Ascending aorta (tissue), 2 donors: ENCODE results near the gene SS18L1. TPM values are rescaled to one million over a fixed set of nuclear protein-coding genes. Genes with fewer than 3 reads are reported as not detected.
A peak's percentile ranks its signal among the peaks of the same experiment; 100 is the strongest.

Experiments used
- DNase-seq, 2 donors: peaks; one replicate each; pipeline ENCODE4 v3.0.0-alpha.2; 2019; ENCODE audit warnings: low spot score in 2 of 2
- H3K27ac ChIP-seq, 2 donors: fragments of 200-600 bp; sonication (generic); one replicate each; pipeline ENCODE4 v1.5.1; 2016 to 2017; ENCODE audit warnings: mild to moderate bottlenecking in 1 of 2
- H3K27me3 ChIP-seq: fragments of 200-600 bp; sonication (generic); one replicate; pipeline ENCODE4 v1.5.1; 2017
- H3K36me3 ChIP-seq, 2 donors: fragments of 200-600 bp; sonication (generic); one replicate each; pipeline ENCODE4 v1.5.1; 2016
- H3K4me1 ChIP-seq, 2 donors: fragments of 200-600 bp; sonication (generic); one replicate each; pipeline ENCODE4 v1.5.1; 2016 to 2017; ENCODE audit warnings: mild to moderate bottlenecking in 1 of 2
- H3K4me3 ChIP-seq, 2 donors: fragments of 200-600 bp; sonication (generic); one replicate each; pipeline ENCODE4 v1.5.1; 2016 to 2017; ENCODE audit warnings: mild to moderate bottlenecking in 1 of 2
- H3K9me3 ChIP-seq, 2 donors: fragments of 200-600 bp; sonication (generic); one replicate each; pipeline ENCODE4 v1.5.1; 2016
- intact Hi-C: fragments of 100-400 bp; cut with DNase I; formaldehyde crosslinking; loops from one replicate; pipeline ENCODE4 v1.15.1; 2023
- total RNA-seq: library from RNA; depleted of rRNA; stranded (reverse); fragments of >200 nt; gene quantifications from one replicate; pipeline ENCODE4 v1.1.0, GENCODE V29; 2016
- TF ChIP-seq, protein P1 (sequence below), 3 experiments: fragments of 200-600 bp in 2 of 3; fragments of 450-650 bp in 1 of 3; sonication (generic) in 2 of 3; IDR thresholded peaks; one replicate each; pipeline ENCODE4 v1.5.1; 2016 to 2019; ENCODE audit warnings: antibody characterized with exemption in 3 of 3, mild to moderate bottlenecking in 1 of 3, moderate library complexity in 1 of 3

Gene SS18L1
- total RNA-seq, 1 donor from 2014 or later: 39.8 TPM

DNA sequence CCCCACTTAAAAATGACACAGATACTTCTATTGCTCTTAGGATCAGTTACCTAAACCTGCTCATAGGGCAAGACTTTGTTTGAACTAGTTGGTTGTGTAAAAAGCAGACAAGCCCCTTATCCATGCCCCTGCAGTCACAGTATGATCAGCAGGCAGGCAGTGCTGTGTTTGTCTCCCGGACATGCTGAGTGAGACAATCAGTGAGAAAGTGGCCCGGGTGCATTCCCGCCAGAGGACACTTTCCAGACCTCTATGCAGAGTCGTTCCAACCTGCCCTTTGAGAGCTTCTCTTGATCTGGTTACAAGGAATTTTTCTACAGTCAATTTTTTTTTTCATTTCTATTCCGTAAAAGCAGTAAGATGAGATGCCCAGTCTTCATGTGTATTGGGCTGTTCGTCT is 15.1 kb upstream of the SS18L1 start:
- no peak for DNase-seq
- Histone ChIP-seq H3K4me3 (no peak overlapping the region), H3K4me1 (peaks cover 0 to 8% of the 10 kb centered on the region in 2 donors), H3K27ac (no peak overlapping the region), H3K27me3 (no peaks in the 10 kb centered on the region), H3K9me3 (no peaks in the 10 kb centered on the region), H3K36me3 (peaks cover 63 to 83% of the 10 kb centered on the region in 2 donors)
- TF ChIP-seq, protein P1, sequence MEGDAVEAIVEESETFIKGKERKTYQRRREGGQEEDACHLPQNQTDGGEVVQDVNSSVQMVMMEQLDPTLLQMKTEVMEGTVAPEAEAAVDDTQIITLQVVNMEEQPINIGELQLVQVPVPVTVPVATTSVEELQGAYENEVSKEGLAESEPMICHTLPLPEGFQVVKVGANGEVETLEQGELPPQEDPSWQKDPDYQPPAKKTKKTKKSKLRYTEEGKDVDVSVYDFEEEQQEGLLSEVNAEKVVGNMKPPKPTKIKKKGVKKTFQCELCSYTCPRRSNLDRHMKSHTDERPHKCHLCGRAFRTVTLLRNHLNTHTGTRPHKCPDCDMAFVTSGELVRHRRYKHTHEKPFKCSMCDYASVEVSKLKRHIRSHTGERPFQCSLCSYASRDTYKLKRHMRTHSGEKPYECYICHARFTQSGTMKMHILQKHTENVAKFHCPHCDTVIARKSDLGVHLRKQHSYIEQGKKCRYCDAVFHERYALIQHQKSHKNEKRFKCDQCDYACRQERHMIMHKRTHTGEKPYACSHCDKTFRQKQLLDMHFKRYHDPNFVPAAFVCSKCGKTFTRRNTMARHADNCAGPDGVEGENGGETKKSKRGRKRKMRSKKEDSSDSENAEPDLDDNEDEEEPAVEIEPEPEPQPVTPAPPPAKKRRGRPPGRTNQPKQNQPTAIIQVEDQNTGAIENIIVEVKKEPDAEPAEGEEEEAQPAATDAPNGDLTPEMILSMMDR (IDR thresholded peaks at IDR 0.05): no peak
- intact Hi-C loops: no loop called here

- Histone ChIP-seq H3K36me3 (peaks cover 65 to 95% of the 10 kb centered on the region in 2 donors), H3K9me3 (no peaks in the 10 kb centered on the region), H3K27me3 (no peaks in the 10 kb centered on the region), H3K4me3 (no peak overlapping the region), H3K4me1 (no peaks in the 10 kb centered on the region), H3K27ac (no peak overlapping the region)
- DNase-seq: no peak
- TF ChIP-seq, protein P1 (IDR thresholded peaks at IDR 0.05): no peak
- intact Hi-C loops: no loop called here
Measured at GRCh38 chr20:62129731-62130531, 13.6 kb upstream of the SS18L1 start.

DNA sequence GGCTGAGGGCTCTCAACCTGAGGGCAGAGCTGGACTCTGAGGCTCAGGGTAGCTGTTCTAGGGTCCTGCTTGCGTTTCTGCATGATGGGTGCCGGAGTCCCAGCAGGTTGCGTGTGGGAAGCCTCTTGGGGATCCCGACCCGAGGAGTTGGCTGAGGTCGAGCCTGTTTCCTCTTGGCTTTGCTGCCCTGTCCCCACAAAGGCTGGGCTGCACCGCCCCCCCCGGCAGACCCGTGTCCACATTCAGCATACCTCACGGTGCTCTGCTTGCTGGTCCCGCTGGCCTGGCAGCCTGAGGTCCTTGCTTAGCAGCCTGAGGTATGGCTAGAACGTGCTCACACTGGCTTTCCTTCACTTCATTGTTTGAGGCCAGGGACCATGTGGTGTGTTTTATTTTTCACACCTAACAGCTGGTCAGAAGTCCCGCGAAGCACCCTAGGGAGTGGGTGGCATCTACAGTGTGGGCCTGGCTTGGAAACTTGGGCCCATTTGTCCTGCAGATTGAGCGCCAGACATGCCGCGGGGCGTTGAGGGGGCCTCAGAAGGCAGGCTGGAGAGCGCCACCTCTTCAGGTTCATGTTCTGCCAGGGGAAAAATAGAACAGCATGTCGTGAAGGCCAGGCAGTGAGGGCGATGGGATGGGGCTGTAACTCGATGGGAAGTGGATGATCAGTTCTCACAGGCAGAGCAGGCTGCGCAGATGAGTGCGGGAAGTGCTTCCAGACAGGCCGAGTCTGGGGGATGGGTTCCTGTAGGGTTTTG is 11.8 kb upstream of the SS18L1 start:
- intact Hi-C loops: no loop called here
- TF ChIP-seq, protein P1 (IDR thresholded peaks at IDR 0.05): no peak
- DNase-seq: no peak
- no peak overlapping the region for H3K4me3 ChIP-seq
- no peaks in the 10 kb centered on the region for H3K27me3 ChIP-seq
- H3K27ac ChIP-seq: no peak overlapping the region
- peaks cover 54 to 96% of the 10 kb centered on the region in 2 donors for H3K36me3 ChIP-seq
- H3K9me3 ChIP-seq: no peaks in the 10 kb centered on the region
- H3K4me1 ChIP-seq: no peaks in the 10 kb centered on the region

- Histone ChIP-seq H3K4me3 (no peak overlapping the region), H3K27ac (peak overlapping the region in 1 of 2 donors; percentile 52), H3K9me3 (no peaks in the 10 kb centered on the region), H3K4me1 (no peaks in the 10 kb centered on the region), H3K27me3 (no peaks in the 10 kb centered on the region), H3K36me3 (peaks cover 55 to 96% of the 10 kb centered on the region in 2 donors)
- no peak for DNase-seq
- intact Hi-C loops: no loop called here
- TF ChIP-seq, protein P1 (IDR thresholded peaks at IDR 0.05): no peak
Measured at GRCh38 chr20:62132421-62132820, 11.1 kb upstream of the SS18L1 start.

- Histone ChIP-seq H3K27ac (peak overlapping the region in 1 of 2 donors; percentile 52), H3K4me1 (no peaks in the 10 kb centered on the region), H3K4me3 (no peak overlapping the region), H3K9me3 (no peaks in the 10 kb centered on the region), H3K27me3 (no peaks in the 10 kb centered on the region), H3K36me3 (peaks cover 55 to 96% of the 10 kb centered on the region in 2 donors)
- intact Hi-C loops: no loop called here
- TF ChIP-seq, protein P1 (IDR thresholded peaks at IDR 0.05): no peak
- DNase-seq: peak in 1 of 2 donors; percentile 73
Measured at GRCh38 chr20:62133051-62133845, 10.3 kb upstream of the SS18L1 start.
